Adipose tissue (tissue), 3 donors: ENCODE results near the gene RERE. TPM values are rescaled to one million over a fixed set of nuclear protein-coding genes. Genes with fewer than 3 reads are reported as not detected.

Source experiments
- H3K27ac ChIP-seq: one replicate; pipeline ENCODE4 v1.5.1; 2013; ENCODE audit warnings: low read depth, low read length
- WGBS, 3 donors: extraction: QIAGEN DNeasy Blood & Tissue Kit; methylation state at CpG; one replicate each; pipeline ENCODE4 v1.1.7; 2013; 5-methylcytosine and 5-hydroxymethylcytosine counted together
- polyA plus RNA-seq, 3 donors: library from polyadenylated mRNA; stranded (reverse); fragments of 200-250 nt; gene quantifications; one replicate each; pipeline ENCODE4 v1.2.3, GENCODE V29; 2013
- donor health status: healthy with polysubstance abuse.
- donor health status: Bipolar disorder and iron deficiency.
- donor health status: healthy.

Gene RERE
- polyA plus RNA-seq, 3 donors: 15.8 to 40.7 (median 39.6) TPM

DNA sequence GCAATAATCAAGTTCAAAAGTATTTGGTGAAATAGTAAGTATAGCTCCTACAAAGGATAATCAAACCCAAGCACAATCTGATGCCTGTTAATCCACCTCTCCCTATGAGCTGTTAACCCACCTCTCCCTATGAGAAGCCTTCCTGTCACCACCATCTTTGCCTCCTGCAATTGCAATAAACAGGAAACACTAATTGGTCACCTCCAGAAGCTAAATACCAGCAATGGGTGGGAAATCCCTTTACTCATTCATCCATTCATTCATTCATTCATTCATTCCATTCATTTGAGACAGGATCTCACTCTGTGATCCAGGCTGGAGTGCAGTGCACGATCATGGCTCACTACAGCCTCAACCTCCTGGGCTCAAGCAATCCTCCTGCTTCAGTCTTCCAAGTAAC, 132.8 kb downstream of the RERE start:
- no peak overlapping the region for H3K27ac ChIP-seq
- WGBS, 3 donors: 91 to 96% (median 92%) methylated on average over 1 of the region's 1 CpG

- 90 to 97% (median 92%) methylated on average over 4 of the region's 4 CpGs for WGBS, 3 donors
- no peak overlapping the region for H3K27ac ChIP-seq
Observed at GRCh38 chr1:8682573-8682972, 134.9 kb downstream of the RERE start.

DNA sequence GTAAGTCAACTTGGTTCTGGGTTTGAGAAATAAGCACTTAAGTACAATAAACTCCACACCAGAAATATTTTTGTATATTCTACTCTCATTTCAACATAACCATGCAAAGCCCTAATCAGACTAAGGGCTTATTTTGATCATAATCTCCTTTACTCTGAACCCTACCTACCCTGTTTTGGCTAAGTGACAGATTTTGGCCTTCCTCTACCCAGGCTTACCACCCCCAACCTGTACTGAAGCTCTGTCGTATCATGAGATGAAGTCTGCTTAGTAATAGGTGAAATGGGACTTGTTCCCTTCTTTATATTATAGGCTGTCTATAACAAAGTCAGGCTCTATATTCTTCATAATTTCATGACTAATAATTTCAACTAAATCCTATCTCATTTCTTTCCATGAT, 135.5 kb downstream of the RERE start:
- H3K27ac ChIP-seq: no peak overlapping the region
- WGBS, 3 donors: 69 to 91% (median 90%) methylated on average over 1 of the region's 1 CpG

GRCh38 chr1:8680664-8681650, 136.5 kb downstream of the RERE start:
- H3K27ac ChIP-seq: no peak overlapping the region
- WGBS, 3 donors: 20 to 62% (median 60%) methylated on average over 14 of the region's 14 CpGs

DNA sequence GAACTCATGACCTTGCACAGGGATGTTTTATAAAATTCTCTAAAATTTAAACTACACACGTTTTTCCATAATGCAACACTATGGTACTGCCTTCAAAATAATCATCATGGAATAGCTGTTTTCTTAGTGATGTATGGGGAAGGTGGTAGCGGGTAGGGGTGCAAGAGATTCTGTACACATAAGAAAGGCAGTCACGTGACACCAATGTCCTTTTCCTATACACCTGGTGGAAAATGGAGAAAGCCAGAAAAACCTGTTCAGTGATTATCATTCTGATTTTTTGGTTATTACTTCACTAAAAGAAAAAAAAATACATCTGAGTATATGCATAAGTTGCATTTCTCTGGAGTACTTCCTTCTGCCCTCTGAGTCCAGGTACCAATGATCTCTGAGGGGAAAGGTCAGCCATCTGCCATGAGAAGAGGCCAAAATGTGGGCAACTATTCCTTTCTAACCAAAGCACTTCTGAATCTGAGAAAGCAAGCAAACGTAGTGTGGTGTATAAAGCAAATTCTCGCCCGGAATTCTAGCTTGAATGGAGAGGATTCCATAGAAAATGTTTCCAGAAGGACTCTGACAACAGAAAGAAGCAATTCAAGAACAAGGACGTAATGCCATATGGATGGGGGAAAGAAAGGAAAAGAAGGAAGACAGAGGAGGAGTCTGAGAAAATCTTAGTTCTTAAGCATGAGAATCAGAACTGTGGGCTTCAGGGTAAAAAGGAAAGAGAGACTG, 137.3 kb downstream of the RERE start:
- no peak overlapping the region for H3K27ac ChIP-seq
- 49 to 81% (median 77%) methylated on average over 7 of the region's 7 CpGs for WGBS, 3 donors

DNA sequence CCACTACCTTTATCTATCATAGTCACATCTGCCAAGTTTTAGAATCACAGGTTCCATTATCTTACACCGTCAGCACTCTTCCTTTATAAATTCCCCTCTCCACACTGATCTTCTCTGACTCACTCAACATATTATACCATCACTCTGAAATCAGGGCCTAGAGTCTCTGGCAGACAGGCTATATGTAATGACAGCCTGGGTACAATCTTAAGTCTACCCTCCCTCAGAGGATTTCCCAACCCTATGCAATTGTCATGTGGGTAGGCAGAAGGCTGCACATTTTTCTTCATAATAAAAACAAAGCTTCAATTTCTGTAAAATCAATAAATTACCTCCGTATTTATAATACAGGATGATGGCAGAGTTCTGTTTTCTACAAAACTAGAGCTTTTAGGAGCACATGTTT, 138.0 kb downstream of the RERE start:
- H3K27ac ChIP-seq: no peak overlapping the region

GRCh38 chr1:8678673-8679394, 138.6 kb downstream of the RERE start:
- 61 to 84% (median 79%) methylated on average over 4 of the region's 4 CpGs for WGBS, 3 donors

More for the DNA sequence above, 138.0 kb downstream of the RERE start:
- WGBS, 3 donors: 33 to 71% (median 68%) methylated on average over 2 of the region's 2 CpGs

DNA sequence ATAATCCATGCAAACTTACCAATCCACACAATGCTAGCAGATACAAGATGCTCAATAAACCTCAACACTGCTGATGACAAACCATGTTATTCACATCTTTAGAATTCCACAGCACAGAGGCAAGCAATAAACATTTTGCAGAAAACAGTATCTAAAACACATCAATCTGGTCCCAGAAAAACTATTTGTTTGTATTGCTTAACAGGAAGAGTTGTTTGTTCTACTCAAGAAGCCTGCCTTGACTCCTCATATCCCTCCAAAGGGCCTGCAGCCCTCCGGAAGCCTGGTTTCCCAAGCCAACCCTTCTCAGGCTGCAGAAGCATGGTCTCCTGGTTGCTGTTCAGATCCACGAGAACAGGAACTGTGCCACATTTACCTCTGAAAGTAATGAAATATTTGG, 139.7 kb downstream of the RERE start:
- 79 to 89% (median 86%) methylated on average over 2 of the region's 2 CpGs for WGBS, 3 donors
- H3K27ac ChIP-seq: no peak overlapping the region

More at GRCh38 chr1:8678673-8679394, 138.6 kb downstream of the RERE start:
- no peak overlapping the region for H3K27ac ChIP-seq

- H3K27ac ChIP-seq: no peak overlapping the region
- 93 to 99% (median 98%) methylated on average over 2 of the region's 2 CpGs for WGBS, 3 donors
Observed at GRCh38 chr1:8676813-8677212, 140.6 kb downstream of the RERE start.

DNA sequence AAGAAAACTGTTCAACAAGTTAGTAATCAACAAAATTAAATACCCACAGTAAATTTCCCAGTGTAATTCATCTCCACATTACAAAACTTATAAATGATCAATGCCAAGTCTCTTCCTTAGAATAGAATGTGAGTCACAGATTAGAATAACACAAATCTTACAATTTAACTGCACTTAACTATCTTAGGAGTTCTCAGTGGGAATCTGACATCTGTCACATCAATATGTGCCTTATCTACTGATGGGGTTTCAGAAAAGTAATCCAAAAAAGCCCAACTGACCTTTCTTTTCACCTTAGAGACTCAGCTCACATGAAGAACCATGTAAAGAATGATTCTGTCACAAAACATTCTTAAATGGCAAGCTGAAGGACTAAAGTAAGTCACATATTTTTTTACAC, 141.4 kb downstream of the RERE start:
- H3K27ac ChIP-seq: no peak overlapping the region

- 48 to 85% (median 79%) methylated on average over 2 of the region's 2 CpGs for WGBS, 3 donors
- H3K27ac ChIP-seq: no peak overlapping the region
Observed at GRCh38 chr1:8674912-8675311, 142.5 kb downstream of the RERE start.

GRCh38 chr1:8674481-8674880, 143.0 kb downstream of the RERE start:
- H3K27ac ChIP-seq: no peak overlapping the region
- 71 to 87% (median 86%) methylated on average over 4 of the region's 4 CpGs for WGBS, 3 donors

DNA sequence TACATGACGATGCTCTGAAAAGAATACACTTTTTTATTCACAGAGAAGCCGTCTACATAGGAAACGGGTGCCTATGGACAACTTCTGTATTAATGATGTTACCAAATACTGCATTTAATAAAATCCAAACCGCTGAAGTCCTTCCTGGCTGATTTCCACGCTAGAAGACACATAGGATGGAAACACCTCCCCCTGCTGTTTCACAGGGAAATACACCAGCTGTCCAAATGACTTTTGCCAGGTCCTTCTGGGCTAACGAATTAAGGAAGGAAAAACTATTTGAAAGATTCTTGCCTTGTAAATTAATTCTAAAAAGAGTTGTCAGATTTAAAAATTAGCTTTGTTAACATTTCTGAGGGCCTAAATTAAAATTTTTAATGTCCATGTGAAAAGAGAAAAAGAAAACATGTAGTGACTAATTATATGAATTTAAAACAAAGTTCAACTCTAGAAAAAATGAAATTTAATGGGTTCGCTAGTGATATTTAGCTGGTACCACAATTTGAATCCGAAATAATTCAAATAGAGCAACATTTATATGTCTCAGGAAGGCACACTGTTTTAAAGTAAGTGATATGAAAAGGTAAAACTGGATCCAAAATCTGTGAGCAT, 146.0 kb downstream of the RERE start:
- H3K27ac ChIP-seq: no peak overlapping the region
- WGBS, 3 donors: 20 to 25% (median 25%) methylated on average over 8 of the region's 8 CpGs

- no peak overlapping the region for H3K27ac ChIP-seq
- 64 to 92% (median 84%) methylated on average over 2 of the region's 2 CpGs for WGBS, 3 donors
Observed at GRCh38 chr1:8670371-8670818, 147.0 kb downstream of the RERE start.

GRCh38 chr1:8669606-8670335, 147.7 kb downstream of the RERE start:
- 51 to 74% (median 68%) methylated on average over 4 of the region's 4 CpGs for WGBS, 3 donors
- no peak overlapping the region for H3K27ac ChIP-seq

DNA sequence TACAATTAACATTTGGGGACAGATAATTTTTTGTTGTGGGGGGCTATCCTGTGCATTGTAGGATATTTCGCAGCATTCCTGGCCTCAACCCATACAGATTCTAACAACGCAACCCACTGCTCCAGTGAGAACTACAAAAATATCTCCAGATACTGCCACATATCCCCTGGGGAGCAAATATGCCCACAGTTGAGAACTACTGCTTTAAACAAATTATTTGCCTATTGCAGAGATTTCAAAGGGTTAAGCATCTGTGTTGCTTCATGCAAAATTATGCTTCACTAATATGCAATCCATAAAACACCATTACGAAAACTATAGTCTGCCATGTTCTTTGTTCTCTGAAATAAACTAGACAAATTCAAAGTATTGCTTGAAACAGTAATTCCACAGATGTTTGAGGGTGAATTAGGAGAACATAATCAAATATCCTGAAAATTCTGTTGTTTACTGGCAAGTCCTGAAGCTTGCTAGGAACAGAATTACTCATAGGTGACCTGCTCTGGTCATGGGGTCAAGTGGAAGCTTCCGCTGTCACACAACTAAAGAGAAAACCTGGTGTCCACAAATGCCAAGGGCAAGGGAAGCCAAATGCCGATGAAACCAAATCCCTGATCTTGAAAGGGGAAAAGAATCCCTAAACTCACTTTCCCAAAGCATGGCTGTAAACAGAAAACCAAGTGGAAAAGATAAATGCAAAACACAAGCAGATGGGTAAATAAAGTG, 149.4 kb downstream of the RERE start:
- no peak overlapping the region for H3K27ac ChIP-seq
- 77 to 84% (median 78%) methylated on average over 5 of the region's 5 CpGs for WGBS, 3 donors
